ENCODE measurements around the gene COL16A1. TPM values are rescaled to one million over a fixed set of nuclear protein-coding genes. Genes with fewer than 3 reads are reported as not detected.

COL16A1 gene
- total RNA-seq, 4 donors from 2014 or later, result 147 to 311 (median 212) TPM

DNA sequence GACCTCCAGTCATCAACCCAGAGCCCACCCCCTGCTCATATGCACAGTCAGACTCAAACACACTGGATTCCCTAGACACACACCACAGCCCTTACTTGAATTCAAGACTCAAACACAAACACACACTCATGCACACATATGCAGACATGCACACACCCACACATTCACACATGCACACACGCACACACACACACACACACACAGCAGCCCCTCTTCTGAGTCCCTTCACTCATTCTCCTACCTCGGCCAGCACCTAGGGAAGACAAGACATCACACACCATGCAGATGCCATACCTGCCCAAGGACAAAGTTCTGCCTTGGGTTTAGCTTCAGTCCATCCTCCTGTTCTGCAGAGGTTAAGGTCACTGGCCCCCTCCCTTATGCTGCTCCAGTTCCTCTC lies 87.9 kb downstream of the COL16A1 start:
- peaks cover 0 to 14% (median 8%) of the 10 kb centered on the region in 4 donors for H3K4me1 ChIP-seq
- H3K27ac ChIP-seq, result no peak overlapping the region
- H3K27me3 ChIP-seq, result peaks cover 0 to 33% of the 10 kb centered on the region in 2 donors
- no peaks in the 10 kb centered on the region for H3K9me3 ChIP-seq
- H3K4me3 ChIP-seq, result no peak overlapping the region
- 75 to 87% methylated on average over 2 of the region's 2 CpGs for WGBS, 2 donors
- TF ChIP-seq, protein P1, sequence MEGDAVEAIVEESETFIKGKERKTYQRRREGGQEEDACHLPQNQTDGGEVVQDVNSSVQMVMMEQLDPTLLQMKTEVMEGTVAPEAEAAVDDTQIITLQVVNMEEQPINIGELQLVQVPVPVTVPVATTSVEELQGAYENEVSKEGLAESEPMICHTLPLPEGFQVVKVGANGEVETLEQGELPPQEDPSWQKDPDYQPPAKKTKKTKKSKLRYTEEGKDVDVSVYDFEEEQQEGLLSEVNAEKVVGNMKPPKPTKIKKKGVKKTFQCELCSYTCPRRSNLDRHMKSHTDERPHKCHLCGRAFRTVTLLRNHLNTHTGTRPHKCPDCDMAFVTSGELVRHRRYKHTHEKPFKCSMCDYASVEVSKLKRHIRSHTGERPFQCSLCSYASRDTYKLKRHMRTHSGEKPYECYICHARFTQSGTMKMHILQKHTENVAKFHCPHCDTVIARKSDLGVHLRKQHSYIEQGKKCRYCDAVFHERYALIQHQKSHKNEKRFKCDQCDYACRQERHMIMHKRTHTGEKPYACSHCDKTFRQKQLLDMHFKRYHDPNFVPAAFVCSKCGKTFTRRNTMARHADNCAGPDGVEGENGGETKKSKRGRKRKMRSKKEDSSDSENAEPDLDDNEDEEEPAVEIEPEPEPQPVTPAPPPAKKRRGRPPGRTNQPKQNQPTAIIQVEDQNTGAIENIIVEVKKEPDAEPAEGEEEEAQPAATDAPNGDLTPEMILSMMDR (IDR thresholded peaks at IDR 0.05), result no peak
- TF ChIP-seq EP300 (IDR thresholded peaks at IDR 0.05) (no peak), POLR2A (IDR thresholded peaks at IDR 0.05) (no peak)
- H3K36me3 ChIP-seq, result no peaks in the 10 kb centered on the region
- DNase-seq (ENCODE audit: low spot score in 2 of 2), result no peak

DNA sequence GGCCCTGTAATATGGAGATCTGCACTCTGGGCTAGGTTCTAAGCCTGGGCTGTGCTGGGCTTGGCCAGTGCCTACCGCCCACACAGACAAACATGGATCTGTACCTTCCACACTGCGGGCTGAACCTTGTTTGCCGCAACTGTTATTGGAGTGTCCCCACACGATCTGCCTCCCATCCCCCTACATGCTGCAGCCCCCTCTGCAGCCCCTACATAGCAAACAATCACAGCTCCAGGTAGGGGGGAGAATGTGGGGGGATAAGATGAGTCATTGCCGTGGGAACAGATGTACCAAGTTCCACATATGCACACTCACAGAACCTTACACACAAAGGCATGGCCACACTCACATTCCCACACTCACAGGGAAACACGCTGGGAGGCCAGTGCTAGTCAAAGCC lies 88.4 kb downstream of the COL16A1 start:
- Histone ChIP-seq H3K27ac (no peak overlapping the region), H3K36me3 (no peaks in the 10 kb centered on the region), H3K27me3 (peaks cover 0 to 33% of the 10 kb centered on the region in 2 donors), H3K9me3 (no peaks in the 10 kb centered on the region), H3K4me3 (no peak overlapping the region), H3K4me1 (peaks cover 0 to 14% (median 8%) of the 10 kb centered on the region in 4 donors)
- no peak for DNase-seq (ENCODE audit: low spot score in 2 of 2)
- 84 to 90% methylated on average over 6 of the region's 6 CpGs for WGBS, 2 donors
- TF ChIP-seq, protein P1 (IDR thresholded peaks at IDR 0.05), result no peak
- no peak for TF ChIP-seq POLR2A (IDR thresholded peaks at IDR 0.05)
- no peak for TF ChIP-seq EP300 (IDR thresholded peaks at IDR 0.05)

DNA sequence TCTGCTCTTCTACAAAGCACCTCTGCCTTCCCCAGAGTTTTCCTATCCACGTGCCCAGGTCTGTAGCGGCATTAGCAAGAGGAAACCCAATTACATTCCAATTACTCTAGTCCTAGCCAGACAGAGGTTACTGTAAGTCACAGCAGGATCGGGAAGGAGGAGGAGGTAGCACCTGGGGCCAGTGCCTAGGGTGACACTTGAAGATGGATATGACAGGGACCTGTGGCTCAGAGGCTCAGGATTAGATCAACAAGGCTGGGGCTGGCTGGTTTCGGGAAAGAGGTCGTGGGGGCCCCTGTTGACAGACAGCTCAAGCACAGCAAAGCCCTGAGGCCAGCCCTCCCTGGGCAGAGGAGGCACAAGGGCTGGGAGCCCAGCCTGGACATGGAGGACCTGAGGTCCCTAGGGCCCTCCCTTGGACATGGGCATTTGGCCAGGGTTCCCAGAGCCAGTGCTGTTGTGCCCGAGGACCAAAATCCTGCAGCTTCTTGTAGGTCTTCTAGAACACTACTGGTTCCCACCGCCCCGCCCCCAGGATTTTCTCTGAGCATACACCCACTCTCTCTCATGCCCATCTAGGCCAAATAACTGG lies 89.3 kb downstream of the COL16A1 start:
- Histone ChIP-seq H3K27me3 (peaks cover 0 to 33% of the 10 kb centered on the region in 2 donors), H3K36me3 (no peaks in the 10 kb centered on the region), H3K27ac (no peak overlapping the region), H3K4me1 (peaks cover 0 to 14% (median 8%) of the 10 kb centered on the region in 4 donors), H3K4me3 (no peak overlapping the region), H3K9me3 (no peaks in the 10 kb centered on the region)
- DNase-seq (ENCODE audit: low spot score in 2 of 2), result no peak
- 69 to 80% methylated on average over 8 of the region's 8 CpGs for WGBS, 2 donors
- no peak for TF ChIP-seq EP300 (IDR thresholded peaks at IDR 0.05)
- TF ChIP-seq, protein P1 (IDR thresholded peaks at IDR 0.05), result no peak
- no peak for TF ChIP-seq POLR2A (IDR thresholded peaks at IDR 0.05)

DNA sequence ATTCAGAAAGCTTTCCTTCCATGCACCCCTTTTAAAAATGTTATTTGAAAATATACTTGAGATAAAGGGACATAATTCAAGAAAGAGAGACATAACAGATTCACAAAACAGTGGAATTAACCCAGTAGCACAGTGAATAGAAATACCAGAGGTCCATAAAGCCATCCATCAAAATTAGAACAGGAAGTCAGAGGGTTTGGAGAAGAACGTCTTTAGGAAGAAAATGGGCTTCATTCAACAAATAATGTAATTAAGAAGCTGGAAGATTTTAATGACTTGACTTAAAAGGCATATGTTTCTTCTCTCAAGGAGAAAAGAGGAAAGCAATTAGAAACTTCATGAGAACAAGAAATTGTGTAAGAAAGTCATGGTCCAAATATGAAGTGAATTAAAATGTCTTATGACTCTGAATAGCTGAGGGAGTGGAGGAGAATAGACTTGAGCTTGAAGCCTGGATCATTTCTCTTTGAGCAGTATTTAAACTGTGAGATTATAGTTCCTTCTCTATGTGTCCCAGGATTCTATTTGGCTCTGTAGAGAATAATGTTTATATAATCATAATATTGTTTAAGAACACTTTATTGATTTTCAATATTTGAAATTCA lies 94.2 kb downstream of the COL16A1 start:
- TF ChIP-seq EP300 (IDR thresholded peaks at IDR 0.05) (no peak), POLR2A (IDR thresholded peaks at IDR 0.05) (no peak)
- TF ChIP-seq, protein P1 (IDR thresholded peaks at IDR 0.05), result no peak
- Histone ChIP-seq H3K4me3 (no peak overlapping the region), H3K27me3 (no peaks in the 10 kb centered on the region), H3K4me1 (no peaks in the 10 kb centered on the region), H3K9me3 (no peaks in the 10 kb centered on the region), H3K27ac (no peak overlapping the region), H3K36me3 (no peaks in the 10 kb centered on the region)
- 11 to 20% methylated on average over 1 of the region's 1 CpG for WGBS, 2 donors
- no peak for DNase-seq (ENCODE audit: low spot score in 2 of 2)

DNA sequence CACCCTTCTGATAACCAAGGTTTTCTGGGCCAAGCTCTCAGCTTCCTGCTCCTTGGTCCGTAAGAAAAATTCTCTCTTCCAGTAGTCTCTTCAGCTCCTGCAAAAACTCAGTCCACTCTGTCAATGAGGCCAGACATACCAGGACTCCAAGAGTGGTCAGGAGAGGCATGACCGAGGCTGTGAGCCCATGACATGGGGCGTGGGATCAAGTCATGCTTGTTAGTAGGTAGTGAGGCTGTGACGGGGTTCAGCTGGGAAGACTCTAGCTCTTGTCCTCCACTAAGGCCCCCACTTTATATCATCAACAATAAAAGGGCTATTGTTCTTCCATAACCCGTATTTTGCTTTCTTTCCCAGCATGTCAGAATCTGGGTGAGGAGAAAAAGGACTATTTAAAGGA lies 96.5 kb downstream of the COL16A1 start:
- H3K36me3 ChIP-seq, result no peaks in the 10 kb centered on the region
- TF ChIP-seq POLR2A (IDR thresholded peaks at IDR 0.05) (no peak), EP300 (IDR thresholded peaks at IDR 0.05) (no peak)
- TF ChIP-seq, protein P1 (IDR thresholded peaks at IDR 0.05), result no peak
- no peak for DNase-seq (ENCODE audit: low spot score in 2 of 2)
- no peak overlapping the region for H3K4me3 ChIP-seq
- no peaks in the 10 kb centered on the region for H3K4me1 ChIP-seq
- WGBS, 2 donors, result 49 to 71% methylated on average over 5 of the region's 5 CpGs
- no peak overlapping the region for H3K27ac ChIP-seq
- no peaks in the 10 kb centered on the region for H3K9me3 ChIP-seq
- no peaks in the 10 kb centered on the region for H3K27me3 ChIP-seq

All from tibial nerve (tissue), 4 donors.